Stimulated activated naive CD8-positive, alpha-beta T cell treated with anti-CD3 and anti-CD28 coated beads, Interleukin-15, Interleukin-2, amounts not matched to agents 100 ng/mL and 50 ng/mL, for 24 hours (primary cell): ENCODE results near the gene MYO7B.
"Not testable (repeated sequence)": the region's sequence is repeated elsewhere in the genome, so short reads cannot be mapped to it uniquely, and the experiment has no call there.

Source experiments
- H3K27ac Mint-ChIP-seq: one replicate; pipeline ENCODE4 v1.8.0; 2021; ENCODE audit warnings: mild to moderate bottlenecking, mixed read lengths
- H3K27me3 Mint-ChIP-seq: one replicate; pipeline ENCODE4 v1.8.0; 2021; ENCODE audit warnings: mixed read lengths
- H3K36me3 Mint-ChIP-seq: one replicate; pipeline ENCODE4 v1.8.0; 2021; ENCODE audit warnings: low read depth, mixed read lengths
- H3K4me1 Mint-ChIP-seq: one replicate; pipeline ENCODE4 v1.8.0; 2021; ENCODE audit warnings: low read depth, mixed read lengths
- H3K4me3 Mint-ChIP-seq: one replicate; pipeline ENCODE4 v1.8.0; 2021; ENCODE audit warnings: mild to moderate bottlenecking, mixed read lengths
- H3K9me3 Mint-ChIP-seq: one replicate; pipeline ENCODE4 v1.8.0; 2021; ENCODE audit warnings: mixed read lengths

MYO7B gene

DNA sequence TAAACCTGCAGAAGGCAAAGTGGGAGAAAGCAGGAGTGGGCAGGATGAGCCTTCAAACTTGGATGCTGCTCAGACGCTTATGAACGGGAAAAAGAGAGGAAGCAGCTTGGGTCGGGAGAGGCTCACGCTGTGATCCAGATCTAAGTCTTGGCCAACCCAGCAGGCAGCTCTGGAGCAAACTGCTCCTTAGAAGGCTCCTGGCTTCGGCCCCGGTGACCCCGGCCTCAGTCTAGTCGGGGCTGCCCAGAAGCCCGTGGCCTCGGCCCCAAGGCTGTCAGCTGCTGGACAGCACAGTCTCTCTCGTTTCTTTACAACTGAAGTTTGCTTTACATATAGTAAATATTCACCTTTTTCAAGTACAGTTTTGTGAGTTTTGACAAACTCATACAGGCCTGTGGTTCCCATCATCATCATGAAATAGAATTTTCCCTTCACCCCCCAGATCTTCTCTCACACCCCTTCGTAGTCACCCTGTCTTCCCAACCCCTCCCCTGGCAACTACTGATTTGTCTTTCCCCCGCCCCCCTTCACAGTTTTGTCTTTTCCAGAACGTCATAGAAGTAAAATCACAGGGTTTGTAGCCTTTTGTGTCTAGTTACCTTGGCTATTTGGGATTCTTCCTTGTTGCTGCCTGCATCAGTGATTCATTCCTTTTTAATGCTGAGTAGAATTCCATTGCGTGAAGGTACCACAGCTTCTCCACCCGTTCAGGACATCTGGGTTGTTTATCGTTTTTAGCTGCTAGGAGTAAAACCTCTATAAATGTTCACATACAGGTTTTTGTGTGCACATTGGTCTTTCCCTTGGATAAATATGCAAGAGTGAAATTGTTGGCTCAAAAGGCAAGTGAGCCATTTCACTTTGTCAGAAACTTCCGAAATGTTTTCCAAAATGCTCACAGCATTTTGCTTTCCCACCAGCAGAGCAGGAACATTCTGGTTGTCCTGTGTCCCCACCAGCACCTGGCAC, 35.1 kb downstream of the MYO7B start:
- H3K27me3 Mint-ChIP-seq = no peaks in the 10 kb centered on the region

GRCh38 chr2:127572352-127572751, 36.9 kb downstream of the MYO7B start:
- H3K27ac Mint-ChIP-seq, H3K4me3 Mint-ChIP-seq, H3K27me3 Mint-ChIP-seq, H3K36me3 Mint-ChIP-seq, H3K9me3 Mint-ChIP-seq: not testable (repeated sequence)
- H3K4me1 Mint-ChIP-seq = peaks cover 14% of the 10 kb centered on the region

More for the DNA sequence above, 35.1 kb downstream of the MYO7B start:
- H3K4me1 Mint-ChIP-seq = peaks cover 7% of the 10 kb centered on the region
- H3K9me3 Mint-ChIP-seq = no peaks in the 10 kb centered on the region
- H3K36me3 Mint-ChIP-seq = no peaks in the 10 kb centered on the region
- H3K4me3 Mint-ChIP-seq = no peak overlapping the region
- no peak overlapping the region for H3K27ac Mint-ChIP-seq

- peaks cover 18% of the 10 kb centered on the region for H3K4me1 Mint-ChIP-seq
- no peaks in the 10 kb centered on the region for H3K9me3 Mint-ChIP-seq
- no peaks in the 10 kb centered on the region for H3K36me3 Mint-ChIP-seq
- H3K27ac Mint-ChIP-seq = no peak overlapping the region
- H3K27me3 Mint-ChIP-seq = no peaks in the 10 kb centered on the region
- H3K4me3 Mint-ChIP-seq = no peak overlapping the region
Measured at GRCh38 chr2:127572841-127573240, 37.4 kb downstream of the MYO7B start.

GRCh38 chr2:127573298-127573697, 37.8 kb downstream of the MYO7B start:
- no peaks in the 10 kb centered on the region for H3K9me3 Mint-ChIP-seq
- H3K4me3 Mint-ChIP-seq = no peak overlapping the region
- no peaks in the 10 kb centered on the region for H3K27me3 Mint-ChIP-seq
- no peaks in the 10 kb centered on the region for H3K36me3 Mint-ChIP-seq
- H3K4me1 Mint-ChIP-seq = peaks cover 21% of the 10 kb centered on the region
- H3K27ac Mint-ChIP-seq = no peak overlapping the region

DNA sequence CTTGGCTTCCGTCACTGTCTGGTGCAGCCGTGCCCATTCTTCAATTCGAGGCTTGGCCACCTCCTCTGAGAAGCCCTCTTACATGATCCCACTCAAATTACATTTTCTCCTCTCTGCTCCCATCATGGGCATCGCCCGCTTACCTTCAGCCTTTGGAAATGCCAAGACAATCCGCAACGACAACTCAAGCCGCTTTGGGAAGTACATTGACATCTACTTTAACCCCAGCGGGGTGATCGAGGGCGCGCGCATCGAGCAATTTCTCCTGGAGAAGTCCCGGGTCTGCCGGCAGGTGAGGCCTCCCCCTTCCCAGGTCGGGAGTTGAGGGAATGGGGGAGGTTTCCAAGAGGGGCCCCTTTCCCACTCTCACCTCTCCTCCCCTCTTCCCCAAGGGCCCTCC, 38.3 kb downstream of the MYO7B start:
- no peak overlapping the region for H3K4me3 Mint-ChIP-seq
- peaks cover 21% of the 10 kb centered on the region for H3K4me1 Mint-ChIP-seq
- no peaks in the 10 kb centered on the region for H3K9me3 Mint-ChIP-seq
- H3K27ac Mint-ChIP-seq = no peak overlapping the region
- H3K27me3 Mint-ChIP-seq = no peaks in the 10 kb centered on the region
- no peaks in the 10 kb centered on the region for H3K36me3 Mint-ChIP-seq

GRCh38 chr2:127574656-127575055, 39.2 kb downstream of the MYO7B start:
- H3K27me3 Mint-ChIP-seq = no peaks in the 10 kb centered on the region
- peaks cover 21% of the 10 kb centered on the region for H3K4me1 Mint-ChIP-seq
- H3K9me3 Mint-ChIP-seq = no peaks in the 10 kb centered on the region
- no peak overlapping the region for H3K27ac Mint-ChIP-seq
- H3K36me3 Mint-ChIP-seq = no peaks in the 10 kb centered on the region
- H3K4me3 Mint-ChIP-seq = no peak overlapping the region

DNA sequence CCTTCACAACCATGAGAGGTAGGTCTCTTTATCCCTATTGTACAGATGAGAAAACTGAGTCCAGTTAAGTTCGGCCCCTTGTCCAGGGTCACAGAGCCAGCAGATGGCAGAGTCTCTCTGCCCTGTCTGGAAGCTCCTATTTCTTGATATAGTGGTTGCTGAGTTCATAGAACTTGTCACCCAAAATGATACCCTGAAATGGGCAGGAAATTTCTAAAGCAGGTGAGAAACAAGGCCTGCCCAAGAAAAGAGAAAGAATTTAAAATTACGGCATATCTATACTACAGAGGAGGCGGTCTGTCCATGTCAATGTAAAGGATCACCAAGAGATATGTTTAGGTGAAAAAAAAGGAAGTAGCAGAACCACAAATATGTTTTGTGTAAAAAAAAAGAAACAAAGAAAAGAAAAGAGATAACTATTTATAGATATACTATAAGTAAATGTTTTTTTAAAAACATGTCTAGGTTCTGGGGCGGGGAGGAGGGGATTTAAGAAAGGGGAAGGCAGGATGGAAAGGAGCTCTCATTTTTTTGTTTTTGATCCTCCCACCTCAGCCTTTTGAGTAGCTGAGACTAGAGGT, 39.8 kb downstream of the MYO7B start:
- H3K27me3 Mint-ChIP-seq = no peaks in the 10 kb centered on the region
- H3K4me3 Mint-ChIP-seq = no peak overlapping the region
- no peaks in the 10 kb centered on the region for H3K9me3 Mint-ChIP-seq

DNA sequence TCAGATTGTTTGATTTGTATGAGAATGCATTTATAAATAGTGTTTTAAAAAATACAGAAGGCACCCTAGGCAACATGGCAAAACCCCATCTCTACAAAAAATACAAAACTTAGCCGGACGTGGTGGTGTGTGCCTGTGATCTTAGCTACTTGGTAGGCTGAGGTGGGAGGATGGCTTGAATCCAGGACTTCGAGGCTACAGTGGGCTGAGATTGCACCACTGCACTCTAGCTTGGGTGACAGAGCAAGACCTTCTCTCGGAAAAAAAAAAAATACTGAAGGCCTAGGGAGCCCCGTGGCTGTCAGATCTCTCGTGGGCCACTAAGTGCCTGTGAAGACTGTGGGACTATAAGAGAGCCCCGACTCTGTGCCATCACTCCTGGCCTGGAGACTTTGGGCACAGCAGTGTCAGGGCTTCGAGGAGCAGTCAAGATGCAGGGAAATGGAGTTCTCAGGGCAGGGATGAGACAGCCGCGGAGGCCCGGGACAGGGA, 40.5 kb downstream of the MYO7B start:
- H3K4me1 Mint-ChIP-seq = peaks cover 21% of the 10 kb centered on the region

More for the DNA sequence above, 39.8 kb downstream of the MYO7B start:
- H3K27ac Mint-ChIP-seq = no peak overlapping the region
- H3K36me3 Mint-ChIP-seq = no peaks in the 10 kb centered on the region
- H3K4me1 Mint-ChIP-seq = peaks cover 21% of the 10 kb centered on the region

DNA sequence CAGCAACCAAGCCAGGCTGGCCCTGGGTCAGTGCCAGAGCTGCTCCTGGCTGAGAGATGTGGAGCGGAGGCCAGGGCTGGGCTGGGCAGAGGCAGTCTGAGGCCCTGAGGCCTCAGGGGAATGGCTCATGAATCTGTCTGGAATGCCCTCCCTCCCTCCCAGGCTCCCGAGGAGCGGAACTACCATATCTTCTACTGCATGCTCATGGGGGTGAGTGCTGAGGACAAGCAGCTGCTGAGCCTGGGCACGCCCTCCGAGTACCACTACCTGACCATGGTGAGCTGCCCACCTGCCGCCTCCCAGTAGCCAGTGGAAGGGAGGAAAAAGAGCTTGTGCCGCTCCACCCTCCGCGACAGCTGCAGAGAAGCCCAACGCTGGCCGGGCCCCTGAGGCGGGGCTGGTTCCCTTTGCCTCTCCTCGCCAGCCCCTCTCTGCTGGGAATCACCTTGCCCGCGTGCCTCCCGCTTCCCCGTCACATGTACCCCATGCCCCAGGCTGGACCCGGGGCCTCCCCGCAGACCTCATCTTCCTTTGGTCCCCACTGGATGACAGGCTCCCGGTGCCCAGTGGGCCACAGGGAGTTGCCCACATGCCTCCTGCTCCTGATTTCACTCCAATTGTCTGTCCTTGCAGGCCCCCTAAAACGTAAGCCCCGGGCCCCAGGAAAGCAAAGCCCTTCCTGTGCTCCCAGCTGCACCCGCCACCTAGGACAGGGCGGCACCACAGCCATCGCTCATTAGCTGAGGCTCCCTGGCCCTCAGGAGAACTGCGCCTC, 41.1 kb downstream of the MYO7B start:
- H3K36me3 Mint-ChIP-seq = no peaks in the 10 kb centered on the region
- no peak overlapping the region for H3K27ac Mint-ChIP-seq
- no peak overlapping the region for H3K4me3 Mint-ChIP-seq

More for the DNA sequence above, 40.5 kb downstream of the MYO7B start:
- Mint-ChIP-seq H3K27me3 (no peaks in the 10 kb centered on the region), H3K4me3 (no peak overlapping the region), H3K9me3 (no peaks in the 10 kb centered on the region), H3K27ac (no peak overlapping the region), H3K36me3 (no peaks in the 10 kb centered on the region)

DNA sequence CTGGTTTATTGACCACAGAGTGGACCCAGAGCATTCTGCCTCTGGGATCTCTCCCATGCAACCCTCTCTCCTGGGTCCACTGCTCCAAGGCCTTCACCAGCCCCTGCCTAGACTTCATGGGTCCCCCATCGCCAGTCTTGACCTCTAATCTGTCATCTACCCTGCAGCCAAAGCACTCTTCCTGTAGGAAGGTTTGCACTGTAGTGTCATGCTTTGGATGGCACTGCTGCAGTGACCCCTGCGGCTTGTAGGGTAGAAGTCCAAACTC, 41.7 kb downstream of the MYO7B start:
- H3K36me3 Mint-ChIP-seq = no peaks in the 10 kb centered on the region
- H3K9me3 Mint-ChIP-seq = no peaks in the 10 kb centered on the region
- H3K4me3 Mint-ChIP-seq = no peak overlapping the region
- H3K27ac Mint-ChIP-seq = no peak overlapping the region
- H3K27me3 Mint-ChIP-seq = no peaks in the 10 kb centered on the region
- H3K4me1 Mint-ChIP-seq = peaks cover 21% of the 10 kb centered on the region

More for the DNA sequence above, 41.1 kb downstream of the MYO7B start:
- no peaks in the 10 kb centered on the region for H3K9me3 Mint-ChIP-seq
- peaks cover 21% of the 10 kb centered on the region for H3K4me1 Mint-ChIP-seq
- no peaks in the 10 kb centered on the region for H3K27me3 Mint-ChIP-seq

- Mint-ChIP-seq H3K9me3 (no peaks in the 10 kb centered on the region), H3K27me3 (no peaks in the 10 kb centered on the region), H3K4me3 (no peak overlapping the region), H3K36me3 (no peaks in the 10 kb centered on the region), H3K4me1 (peaks cover 21% of the 10 kb centered on the region), H3K27ac (no peak overlapping the region)
Measured at GRCh38 chr2:127577503-127577902, 42.0 kb downstream of the MYO7B start.

- peaks cover 21% of the 10 kb centered on the region for H3K4me1 Mint-ChIP-seq
- H3K4me3 Mint-ChIP-seq = no peak overlapping the region
- no peak overlapping the region for H3K27ac Mint-ChIP-seq
- H3K27me3 Mint-ChIP-seq = no peaks in the 10 kb centered on the region
- no peaks in the 10 kb centered on the region for H3K36me3 Mint-ChIP-seq
- no peaks in the 10 kb centered on the region for H3K9me3 Mint-ChIP-seq
Measured at GRCh38 chr2:127577973-127578372, 42.5 kb downstream of the MYO7B start.

GRCh38 chr2:127578411-127578810, 42.9 kb downstream of the MYO7B start:
- H3K4me3 Mint-ChIP-seq = no peak overlapping the region
- peaks cover 21% of the 10 kb centered on the region for H3K4me1 Mint-ChIP-seq
- no peaks in the 10 kb centered on the region for H3K27me3 Mint-ChIP-seq
- no peak overlapping the region for H3K27ac Mint-ChIP-seq
- no peaks in the 10 kb centered on the region for H3K9me3 Mint-ChIP-seq
- H3K36me3 Mint-ChIP-seq = no peaks in the 10 kb centered on the region

- H3K27ac Mint-ChIP-seq = no peak overlapping the region
- no peaks in the 10 kb centered on the region for H3K36me3 Mint-ChIP-seq
- peaks cover 21% of the 10 kb centered on the region for H3K4me1 Mint-ChIP-seq
- no peaks in the 10 kb centered on the region for H3K27me3 Mint-ChIP-seq
- H3K4me3 Mint-ChIP-seq = no peak overlapping the region
- no peaks in the 10 kb centered on the region for H3K9me3 Mint-ChIP-seq
Measured at GRCh38 chr2:127579231-127579630, 43.7 kb downstream of the MYO7B start.
